ENCODE data around the gene TAS2R42. TPM values are rescaled to one million over a fixed set of nuclear protein-coding genes. Genes with fewer than 3 reads are reported as not detected.

TAS2R42 gene
- total and polyA plus RNA-seq, 2 of the 13 experiments (the other 11 are each of a cell fraction or from before 2014, with no cell fraction given), result not detected

DNA sequence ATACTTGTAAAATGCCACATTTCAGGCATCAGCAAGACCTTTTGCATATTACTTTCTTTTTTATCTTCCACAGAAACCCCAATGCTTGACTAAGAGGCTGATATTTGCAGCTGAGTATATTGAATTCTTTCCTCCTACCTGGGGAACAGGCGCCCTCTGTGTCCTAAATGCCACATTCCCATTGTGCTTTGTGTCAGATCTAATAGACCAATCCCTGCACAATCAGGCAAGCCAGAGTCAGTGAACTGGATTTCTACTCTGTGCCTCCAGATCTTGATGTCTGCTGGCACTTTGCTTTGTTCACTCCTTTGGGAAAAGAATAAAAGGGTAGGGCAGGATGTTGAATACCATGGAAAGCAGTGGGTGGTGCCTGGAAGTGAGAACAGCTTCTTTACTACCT is 22.4 kb upstream of the TAS2R42 start:
- TF ChIP-seq, protein P1, sequence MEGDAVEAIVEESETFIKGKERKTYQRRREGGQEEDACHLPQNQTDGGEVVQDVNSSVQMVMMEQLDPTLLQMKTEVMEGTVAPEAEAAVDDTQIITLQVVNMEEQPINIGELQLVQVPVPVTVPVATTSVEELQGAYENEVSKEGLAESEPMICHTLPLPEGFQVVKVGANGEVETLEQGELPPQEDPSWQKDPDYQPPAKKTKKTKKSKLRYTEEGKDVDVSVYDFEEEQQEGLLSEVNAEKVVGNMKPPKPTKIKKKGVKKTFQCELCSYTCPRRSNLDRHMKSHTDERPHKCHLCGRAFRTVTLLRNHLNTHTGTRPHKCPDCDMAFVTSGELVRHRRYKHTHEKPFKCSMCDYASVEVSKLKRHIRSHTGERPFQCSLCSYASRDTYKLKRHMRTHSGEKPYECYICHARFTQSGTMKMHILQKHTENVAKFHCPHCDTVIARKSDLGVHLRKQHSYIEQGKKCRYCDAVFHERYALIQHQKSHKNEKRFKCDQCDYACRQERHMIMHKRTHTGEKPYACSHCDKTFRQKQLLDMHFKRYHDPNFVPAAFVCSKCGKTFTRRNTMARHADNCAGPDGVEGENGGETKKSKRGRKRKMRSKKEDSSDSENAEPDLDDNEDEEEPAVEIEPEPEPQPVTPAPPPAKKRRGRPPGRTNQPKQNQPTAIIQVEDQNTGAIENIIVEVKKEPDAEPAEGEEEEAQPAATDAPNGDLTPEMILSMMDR (CRISPR knock-in tag; IDR thresholded peaks at IDR 0.05), result 0 out of 2 replicates have a peak, but pooled peaks have one; percentile 7
- TF ChIP-seq STAG1 (CRISPR knock-in tag; IDR thresholded peaks at IDR 0.05), result peak; percentile 43
- TF ChIP-seq SP4 (CRISPR knock-in tag; IDR thresholded peaks at IDR 0.05), result no peak
- intact Hi-C loops (cut with micrococcal nuclease; ENCODE audit: unreplicated experiment) (no loop called here), in situ Hi-C loops (cut with HindIII; ENCODE audit: extremely low pct_ligation_motif_present, low pct_unique_long_range_greater_than_20kb) (no loop called here)
- no peaks in the 10 kb centered on the region for H3K4me1 ChIP-seq (ENCODE audit: insufficient read depth, low read length)
- H3K4me3 ChIP-seq (replicated peaks in 1 of 3; ENCODE audit: insufficient read depth in 1 of 3, low read depth in 2 of 3, low read length in 3 of 3), result no peak overlapping the region
- no peaks in the 10 kb centered on the region for H3K9me3 ChIP-seq (ENCODE audit: low read length)
- no peak overlapping the region for H3K9ac ChIP-seq (ENCODE audit: insufficient read depth, low read depth, low read length)
- ATAC-seq, result peak; percentile 65
- 6% methylated on average over 1 of the region's 1 CpG for WGBS (ENCODE audit: low lambda C conversion rate)
- no TSS peak for BruUV-seq (replicated peaks)
- H3K79me2 ChIP-seq (ENCODE audit: insufficient read depth, low read length), result no peaks in the 10 kb centered on the region
- no peak overlapping the region for H3K27ac ChIP-seq (ENCODE audit: extremely low read length, insufficient read depth, low read length)
- FAIRE-seq, result no peak
- ChIA-PET POLR2A (no interaction called here), CTCF (ENCODE audit: low intra/inter-chr PET ratio, low total read pairs) (no interaction called here)
- no peaks in the 10 kb centered on the region for H3K36me3 ChIP-seq (replicated peaks in 1 of 2; ENCODE audit: control insufficient read depth in 1 of 2, insufficient read depth in 2 of 2, low read length in 2 of 2)
- no peak overlapping the region for H3K4me2 ChIP-seq (ENCODE audit: low read depth, low read length)
- H4K20me1 ChIP-seq (ENCODE audit: insufficient read depth, low read length), result no peaks in the 10 kb centered on the region
- peak; percentile 10 for DNase-seq (ENCODE audit: low spot score)
- no peaks in the 10 kb centered on the region for H3K27me3 ChIP-seq (ENCODE audit: control insufficient read depth in 1 of 2, insufficient read depth in 2 of 2, low read length in 2 of 2)
- no peak overlapping the region for H2AFZ ChIP-seq (ENCODE audit: low read length)

DNA sequence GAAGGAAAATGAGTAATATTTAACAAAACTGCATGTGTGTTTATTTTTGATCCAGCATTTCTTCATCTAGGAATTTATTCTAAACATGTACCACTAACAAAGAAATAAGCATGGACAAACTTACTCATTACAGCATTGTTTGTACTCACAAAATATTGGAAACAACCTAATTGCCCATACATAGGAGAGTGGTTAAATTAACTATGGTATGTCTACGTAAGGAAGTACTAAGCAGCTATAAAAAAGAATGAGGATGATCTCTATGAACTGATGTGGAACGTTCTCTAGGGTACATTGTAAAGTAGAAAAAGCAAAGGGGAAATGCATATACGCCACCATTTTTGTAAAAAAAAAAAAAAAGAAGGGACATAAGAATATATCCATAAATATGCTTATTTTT is 17.4 kb upstream of the TAS2R42 start:
- TF ChIP-seq ZNF326 (CRISPR knock-in tag; IDR thresholded peaks at IDR 0.05; ENCODE audit: borderline replicate concordance) (no peak), TAF1 (CRISPR knock-in tag; IDR thresholded peaks at IDR 0.05) (no peak), ZNF484 (CRISPR knock-in tag; IDR thresholded peaks at IDR 0.05; ENCODE audit: borderline replicate concordance, low read depth) (no peak), GATA4 (IDR thresholded peaks at IDR 0.05; ENCODE audit: borderline replicate concordance, low read depth) (no peak), KDM4B (CRISPR knock-in tag; IDR thresholded peaks at IDR 0.05) (no peak), ZNF34 (CRISPR knock-in tag; IDR thresholded peaks at IDR 0.05; ENCODE audit: borderline replicate concordance) (no peak), ZBTB1 (CRISPR knock-in tag; IDR thresholded peaks at IDR 0.05; ENCODE audit: borderline replicate concordance) (no peak), FOXA1 (IDR thresholded peaks at IDR 0.05) (no peak), FOXA1 (CRISPR knock-in tag; IDR thresholded peaks at IDR 0.05) (no peak)
- TF ChIP-seq, protein P2, sequence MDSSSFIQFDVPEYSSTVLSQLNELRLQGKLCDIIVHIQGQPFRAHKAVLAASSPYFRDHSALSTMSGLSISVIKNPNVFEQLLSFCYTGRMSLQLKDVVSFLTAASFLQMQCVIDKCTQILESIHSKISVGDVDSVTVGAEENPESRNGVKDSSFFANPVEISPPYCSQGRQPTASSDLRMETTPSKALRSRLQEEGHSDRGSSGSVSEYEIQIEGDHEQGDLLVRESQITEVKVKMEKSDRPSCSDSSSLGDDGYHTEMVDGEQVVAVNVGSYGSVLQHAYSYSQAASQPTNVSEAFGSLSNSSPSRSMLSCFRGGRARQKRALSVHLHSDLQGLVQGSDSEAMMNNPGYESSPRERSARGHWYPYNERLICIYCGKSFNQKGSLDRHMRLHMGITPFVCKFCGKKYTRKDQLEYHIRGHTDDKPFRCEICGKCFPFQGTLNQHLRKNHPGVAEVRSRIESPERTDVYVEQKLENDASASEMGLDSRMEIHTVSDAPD (CRISPR knock-in tag; IDR thresholded peaks at IDR 0.05), result no peak
- ATAC-seq (no peak), DNase-seq (ENCODE audit: low spot score) (no peak), FAIRE-seq (no peak)
- CTCF ChIA-PET (ENCODE audit: low intra/inter-chr PET ratio, low total read pairs), result no interaction called here
- 0 out of 2 replicates have a peak, but pooled peaks cover 5% of the 10 kb centered on the region for H3K4me1 ChIP-seq (ENCODE audit: insufficient read depth, low read length)
- no peak overlapping the region for H3K4me3 ChIP-seq (replicated peaks in 1 of 3; ENCODE audit: insufficient read depth in 1 of 3, low read depth in 2 of 3, low read length in 3 of 3)
- BruUV-seq (replicated peaks), result no TSS peak
- no peak overlapping the region for H3K4me2 ChIP-seq (ENCODE audit: low read depth, low read length)
- no peaks in the 10 kb centered on the region for H3K27me3 ChIP-seq (ENCODE audit: control insufficient read depth in 1 of 2, insufficient read depth in 2 of 2, low read length in 2 of 2)
- intact Hi-C loops (cut with micrococcal nuclease; ENCODE audit: unreplicated experiment), result no loop called here
- no peak overlapping the region for H2AFZ ChIP-seq (ENCODE audit: low read length)
- H3K79me2 ChIP-seq (ENCODE audit: insufficient read depth, low read length), result no peaks in the 10 kb centered on the region
- POLR2A ChIA-PET, result no interaction called here
- H3K9me3 ChIP-seq (ENCODE audit: low read length), result no peaks in the 10 kb centered on the region
- H4K20me1 ChIP-seq (ENCODE audit: insufficient read depth, low read length), result no peaks in the 10 kb centered on the region
- H3K27ac ChIP-seq (ENCODE audit: extremely low read length, insufficient read depth, low read length), result no peak overlapping the region
- in situ Hi-C loops (cut with HindIII; ENCODE audit: extremely low pct_ligation_motif_present, low pct_unique_long_range_greater_than_20kb), result no loop called here
- no peaks in the 10 kb centered on the region for H3K36me3 ChIP-seq (replicated peaks in 1 of 2; ENCODE audit: control insufficient read depth in 1 of 2, insufficient read depth in 2 of 2, low read length in 2 of 2)
- WGBS (ENCODE audit: low lambda C conversion rate), result 63% methylated on average over 3 of the region's 3 CpGs
- no peak overlapping the region for H3K9ac ChIP-seq (ENCODE audit: insufficient read depth, low read depth, low read length)

Measured in HepG2 (cell line).